Type B pancreatic cell (in vitro differentiated cells): Measurements from ENCODE around the gene MSI2. TPM values are rescaled to one million over a fixed set of nuclear protein-coding genes. Genes with fewer than 3 reads are reported as not detected.

Experiments
- DNase-seq: peaks from one replicate; pipeline ENCODE4 v3.0.0; 2021; ENCODE audit warnings: mixed read lengths; ENCODE audit not compliant: unreplicated experiment; ENCODE audit errors: extremely low spot score
- H3K27ac Mint-ChIP-seq: 2 replicates; pipeline ENCODE4 v1.8.0; 2021; ENCODE audit warnings: mild to moderate bottlenecking, mixed read lengths
- H3K27me3 Mint-ChIP-seq: 2 replicates; pipeline ENCODE4 v1.8.0; 2021; ENCODE audit warnings: mixed read lengths
- H3K36me3 Mint-ChIP-seq: 2 replicates; pipeline ENCODE4 v1.8.0; 2021; ENCODE audit warnings: mixed read lengths
- H3K4me1 Mint-ChIP-seq: one replicate; pipeline ENCODE4 v1.8.0; 2021; ENCODE audit warnings: mixed read lengths; ENCODE audit not compliant: unreplicated experiment
- H3K4me3 Mint-ChIP-seq: 2 replicates; pipeline ENCODE4 v1.8.0; 2021; ENCODE audit warnings: mild to moderate bottlenecking, mixed read lengths
- H3K9me3 Mint-ChIP-seq: 2 replicates; pipeline ENCODE4 v1.8.0; 2021; ENCODE audit warnings: mixed read lengths
- total RNA-seq: library from RNA; stranded (reverse); gene quantifications from 2 replicates; pipeline ENCODE4 v1.2.1, GENCODE V29; 2021; ENCODE audit warnings: low replicate concordance
- TF ChIP-seq, protein P1 (sequence below): fragments of 200-600 bp; sonication (generic); conservative IDR thresholded peaks from 2 replicates; pipeline ENCODE4 v1.5.0; 2021; ENCODE audit warnings: antibody characterized with exemption, mild to moderate bottlenecking

The MSI2 gene
- total RNA-seq, 1 donor from 2014 or later, result 158 TPM

- Mint-ChIP-seq H3K4me3 (no peak overlapping the region), H3K27ac (no peak overlapping the region), H3K4me1 (no peaks in the 10 kb centered on the region), H3K36me3 (no peaks in the 10 kb centered on the region), H3K27me3 (peaks cover 4% of the 10 kb centered on the region), H3K9me3 (peaks cover 12% of the 10 kb centered on the region)
- DNase-seq, result no peak
- TF ChIP-seq, protein P1, sequence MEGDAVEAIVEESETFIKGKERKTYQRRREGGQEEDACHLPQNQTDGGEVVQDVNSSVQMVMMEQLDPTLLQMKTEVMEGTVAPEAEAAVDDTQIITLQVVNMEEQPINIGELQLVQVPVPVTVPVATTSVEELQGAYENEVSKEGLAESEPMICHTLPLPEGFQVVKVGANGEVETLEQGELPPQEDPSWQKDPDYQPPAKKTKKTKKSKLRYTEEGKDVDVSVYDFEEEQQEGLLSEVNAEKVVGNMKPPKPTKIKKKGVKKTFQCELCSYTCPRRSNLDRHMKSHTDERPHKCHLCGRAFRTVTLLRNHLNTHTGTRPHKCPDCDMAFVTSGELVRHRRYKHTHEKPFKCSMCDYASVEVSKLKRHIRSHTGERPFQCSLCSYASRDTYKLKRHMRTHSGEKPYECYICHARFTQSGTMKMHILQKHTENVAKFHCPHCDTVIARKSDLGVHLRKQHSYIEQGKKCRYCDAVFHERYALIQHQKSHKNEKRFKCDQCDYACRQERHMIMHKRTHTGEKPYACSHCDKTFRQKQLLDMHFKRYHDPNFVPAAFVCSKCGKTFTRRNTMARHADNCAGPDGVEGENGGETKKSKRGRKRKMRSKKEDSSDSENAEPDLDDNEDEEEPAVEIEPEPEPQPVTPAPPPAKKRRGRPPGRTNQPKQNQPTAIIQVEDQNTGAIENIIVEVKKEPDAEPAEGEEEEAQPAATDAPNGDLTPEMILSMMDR, result no peak
Observed at GRCh38 chr17:57226793-57227192, 29.5 kb upstream of the MSI2 start.

- Mint-ChIP-seq H3K4me3 (no peak overlapping the region), H3K27me3 (peaks cover 4% of the 10 kb centered on the region), H3K4me1 (no peaks in the 10 kb centered on the region), H3K36me3 (no peaks in the 10 kb centered on the region), H3K27ac (no peak overlapping the region), H3K9me3 (peaks cover 15% of the 10 kb centered on the region)
- no peak for DNase-seq
- TF ChIP-seq, protein P1, result no peak
Observed at GRCh38 chr17:57228911-57229310, 27.4 kb upstream of the MSI2 start.

DNA sequence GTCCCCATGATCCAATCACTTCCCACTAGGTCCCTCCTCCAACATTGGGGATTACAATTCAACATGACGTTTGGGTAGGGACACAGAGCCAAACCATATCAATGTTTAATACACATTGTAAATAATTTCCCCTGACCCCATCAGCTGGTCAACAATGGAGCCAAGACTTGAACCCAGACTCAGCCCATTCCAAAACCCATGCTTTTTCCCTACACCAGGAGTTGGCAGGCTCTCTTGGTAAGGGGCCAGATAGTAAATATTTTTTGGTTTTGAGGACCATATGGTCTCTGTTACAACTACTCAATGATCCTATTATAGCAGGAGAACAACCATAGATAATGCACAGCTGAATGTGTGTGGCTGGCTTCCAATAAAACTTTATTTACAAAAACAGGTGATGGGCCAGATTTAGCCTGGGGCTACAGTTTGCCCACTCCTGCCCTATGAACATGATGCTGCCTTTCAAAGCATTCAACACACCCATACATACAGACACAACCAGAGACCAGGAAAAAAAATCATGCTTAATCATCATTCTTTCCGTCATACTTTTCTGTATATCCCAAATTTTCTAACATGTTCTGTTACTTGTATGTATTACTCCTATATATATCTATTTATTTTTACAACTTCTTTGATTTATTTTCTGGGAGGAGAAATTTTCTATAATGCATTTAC is 22.1 kb upstream of the MSI2 start:
- no peak overlapping the region for H3K4me3 Mint-ChIP-seq
- H3K27me3 Mint-ChIP-seq, result no peaks in the 10 kb centered on the region

GRCh38 chr17:57234739-57235092 is 21.6 kb upstream of the MSI2 start:
- TF ChIP-seq, protein P1, result no peak
- no peaks in the 10 kb centered on the region for H3K36me3 Mint-ChIP-seq
- no peak overlapping the region for H3K4me3 Mint-ChIP-seq
- no peaks in the 10 kb centered on the region for H3K4me1 Mint-ChIP-seq
- H3K27ac Mint-ChIP-seq, result no peak overlapping the region
- H3K27me3 Mint-ChIP-seq, result no peaks in the 10 kb centered on the region
- DNase-seq, result no peak
- H3K9me3 Mint-ChIP-seq, result peaks cover 3% of the 10 kb centered on the region

More for the DNA sequence above, 22.1 kb upstream of the MSI2 start:
- Mint-ChIP-seq H3K9me3 (peaks cover 3% of the 10 kb centered on the region), H3K36me3 (no peaks in the 10 kb centered on the region), H3K27ac (no peak overlapping the region), H3K4me1 (no peaks in the 10 kb centered on the region)
- DNase-seq, result no peak
- TF ChIP-seq, protein P1, result no peak

DNA sequence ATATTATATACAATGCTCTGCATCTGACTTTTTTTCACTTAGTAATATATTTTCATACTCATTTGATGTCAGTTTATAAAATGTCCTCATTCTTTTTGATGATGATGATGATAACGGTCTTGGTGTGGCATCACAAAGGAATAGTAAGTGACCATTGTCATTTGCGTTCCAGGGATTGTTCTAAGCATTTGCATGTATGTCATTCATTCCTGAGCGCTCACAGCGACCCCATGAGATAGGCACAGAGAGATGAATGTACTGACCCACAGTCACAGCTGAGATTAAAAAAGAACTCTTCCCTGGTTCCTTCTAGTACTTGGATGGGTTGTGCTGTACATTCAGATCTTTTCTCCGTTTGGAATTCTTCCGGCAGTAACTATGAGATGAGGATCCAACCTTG is 21.2 kb upstream of the MSI2 start:
- TF ChIP-seq, protein P1, result no peak
- H3K27ac Mint-ChIP-seq, result no peak overlapping the region
- peaks cover 3% of the 10 kb centered on the region for H3K9me3 Mint-ChIP-seq
- H3K4me1 Mint-ChIP-seq, result no peaks in the 10 kb centered on the region
- H3K36me3 Mint-ChIP-seq, result no peaks in the 10 kb centered on the region
- DNase-seq, result no peak
- H3K27me3 Mint-ChIP-seq, result no peaks in the 10 kb centered on the region
- H3K4me3 Mint-ChIP-seq, result no peak overlapping the region
